Ramos (cell line): ENCODE results near the gene SLC23A1.

Experiments used
- in situ Hi-C: fragments of 300-500 bp; cut with MboI; formaldehyde crosslinking; loops from one replicate; pipeline ENCODE4 v1.14.3; 2022; ENCODE audit warnings: low sequenced_read_pairs; ENCODE audit not compliant: unreplicated experiment

SLC23A1 gene

DNA sequence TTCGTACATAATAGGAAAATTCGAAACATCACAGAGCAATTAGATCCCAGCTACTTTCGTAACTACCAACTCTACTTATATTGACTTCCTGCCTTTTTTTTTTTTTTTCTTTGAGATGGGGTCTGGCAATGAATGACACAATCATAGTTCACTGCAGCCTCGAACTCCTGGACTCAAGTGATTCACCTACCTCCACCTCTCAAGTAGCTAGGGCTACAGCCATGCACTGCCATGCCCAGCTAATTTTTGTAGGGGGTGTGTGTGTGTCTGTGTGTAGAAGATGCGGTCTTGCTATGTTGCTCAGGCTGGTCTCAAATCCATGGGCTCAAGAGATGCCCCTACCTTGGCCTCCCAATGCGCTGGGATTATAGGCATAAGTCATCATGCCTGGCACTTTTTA lies 47.3 kb downstream of the SLC23A1 start:
- in situ Hi-C loops = no loop called here
